Muscle of arm (tissue), 12 donors: ENCODE results near the gene KCNA10. TPM values are rescaled to one million over a fixed set of nuclear protein-coding genes. Genes with fewer than 3 reads are reported as not detected.

ENCODE experiments used
- DNase-seq: peaks from one replicate; pipeline ENCODE4 v3.0.0-alpha.2; 2013
- polyA plus RNA-seq, 12 donors: library from polyadenylated mRNA; unstranded; fragments of 120-200 nt; gene quantifications; one replicate each; pipeline ENCODE4 v1.2.1, GENCODE V29; 2013; ENCODE audit not compliant: insufficient read length in 12 of 12

Gene KCNA10
- polyA plus RNA-seq, 12 donors, result 0.12 to 1.2 (median 0.37) TPM; not detected in 2

- DNase-seq, result no peak
Measured at GRCh38 chr1:110502402-110503151, 16.4 kb downstream of the KCNA10 start.

- no peak for DNase-seq
Measured at GRCh38 chr1:110501488-110502132, 17.4 kb downstream of the KCNA10 start.

- DNase-seq, result no peak
Measured at GRCh38 chr1:110498270-110498669, 20.7 kb downstream of the KCNA10 start.

GRCh38 chr1:110495926-110496600 is 22.9 kb downstream of the KCNA10 start:
- DNase-seq, result peak; percentile 72

- DNase-seq, result no peak
Measured at GRCh38 chr1:110494522-110495406, 24.2 kb downstream of the KCNA10 start.

- DNase-seq, result no peak
Measured at GRCh38 chr1:110494036-110494435, 24.9 kb downstream of the KCNA10 start.

GRCh38 chr1:110493059-110493699 is 25.8 kb downstream of the KCNA10 start:
- DNase-seq, result no peak

GRCh38 chr1:110492573-110492972 is 26.4 kb downstream of the KCNA10 start:
- no peak for DNase-seq

GRCh38 chr1:110490791-110491451 is 28.1 kb downstream of the KCNA10 start:
- DNase-seq, result no peak

GRCh38 chr1:110489973-110490542 is 28.9 kb downstream of the KCNA10 start:
- DNase-seq, result no peak

- DNase-seq, result no peak
Measured at GRCh38 chr1:110489406-110489805, 29.6 kb downstream of the KCNA10 start.

- no peak for DNase-seq
Measured at GRCh38 chr1:110488867-110489266, 30.1 kb downstream of the KCNA10 start.

- no peak for DNase-seq
Measured at GRCh38 chr1:110488161-110488560, 30.8 kb downstream of the KCNA10 start.

- DNase-seq, result no peak
Measured at GRCh38 chr1:110487726-110488125, 31.2 kb downstream of the KCNA10 start.

- no peak for DNase-seq
Measured at GRCh38 chr1:110485725-110486124, 33.2 kb downstream of the KCNA10 start.

- DNase-seq, result no peak
Measured at GRCh38 chr1:110484801-110485200, 34.2 kb downstream of the KCNA10 start.

GRCh38 chr1:110483308-110483685 is 35.7 kb downstream of the KCNA10 start:
- DNase-seq, result no peak

GRCh38 chr1:110482662-110483307 is 36.2 kb downstream of the KCNA10 start:
- no peak for DNase-seq

GRCh38 chr1:110481968-110482623 is 36.9 kb downstream of the KCNA10 start:
- no peak for DNase-seq
